Medulla oblongata (tissue), 1 donor: ENCODE results near the gene DSG1.
"Not testable (repeated sequence)": the region's sequence is repeated elsewhere in the genome, so short reads cannot be mapped to it uniquely, and the experiment has no call there.

Experiments used
- DNase-seq: peaks from one replicate; pipeline ENCODE4 v3.0.0-alpha.2; 2015; ENCODE audit errors: extremely low spot score

The DSG1 gene

GRCh38 chr18:31317860-31318259, at the start of gene DSG1:
Gene DSG1, plus strand, starts transcription at chr18:31318160. Its CDS starts 141 bp downstream, at chr18:31318301.
- DNase-seq: no peak

GRCh38 chr18:31268985-31269406, 49.0 kb upstream of the DSG1 start:
- no peak for DNase-seq

- DNase-seq: no peak
These were observed 48.4 kb upstream of the DSG1 start for GRCh38 chr18:31269566-31269965.

GRCh38 chr18:31270578-31270977, 47.4 kb upstream of the DSG1 start:
- no peak for DNase-seq

GRCh38 chr18:31273812-31274527, 44.0 kb upstream of the DSG1 start:
- no peak for DNase-seq

GRCh38 chr18:31274931-31275330, 43.0 kb upstream of the DSG1 start:
- peak; percentile 23 for DNase-seq

GRCh38 chr18:31275722-31276463, 42.1 kb upstream of the DSG1 start:
- no peak for DNase-seq

- DNase-seq: no peak
These were observed 39.3 kb upstream of the DSG1 start for GRCh38 chr18:31278609-31279071.

GRCh38 chr18:31280502-31280901, 37.5 kb upstream of the DSG1 start:
- no peak for DNase-seq

- no peak for DNase-seq
These were observed 36.5 kb upstream of the DSG1 start for GRCh38 chr18:31281437-31281836.

GRCh38 chr18:31289446-31289845, 28.5 kb upstream of the DSG1 start:
- not testable (repeated sequence) for DNase-seq

GRCh38 chr18:31291688-31292087, 26.3 kb upstream of the DSG1 start:
- DNase-seq: no peak

GRCh38 chr18:31294199-31294747, 23.7 kb upstream of the DSG1 start:
- no peak for DNase-seq

GRCh38 chr18:31297248-31297647, 20.7 kb upstream of the DSG1 start:
- no peak for DNase-seq

GRCh38 chr18:31301201-31301655, 16.7 kb upstream of the DSG1 start:
- DNase-seq: no peak

- no peak for DNase-seq
These were observed 15.0 kb upstream of the DSG1 start for GRCh38 chr18:31302991-31303390.

GRCh38 chr18:31303771-31304170, 14.2 kb upstream of the DSG1 start:
- DNase-seq: no peak

- DNase-seq: no peak
These were observed 8.8 kb upstream of the DSG1 start for GRCh38 chr18:31309115-31309514.

- no peak for DNase-seq
These were observed 986 bp upstream of the DSG1 start for GRCh38 chr18:31316974-31317373.

GRCh38 chr18:31321719-31322118, 3.8 kb downstream of the DSG1 start:
- no peak for DNase-seq

GRCh38 chr18:31325051-31325450, 7.1 kb downstream of the DSG1 start:
- DNase-seq: no peak

- no peak for DNase-seq
These were observed 12.0 kb downstream of the DSG1 start for GRCh38 chr18:31329787-31330438.
